ENCODE measurements around the gene LPCAT3.
A peak's percentile ranks its signal among the peaks of the same experiment; 100 is the strongest.
"Not testable (repeated sequence)": the region's sequence is repeated elsewhere in the genome, so short reads cannot be mapped to it uniquely, and the experiment has no call there.

LPCAT3 gene

DNA sequence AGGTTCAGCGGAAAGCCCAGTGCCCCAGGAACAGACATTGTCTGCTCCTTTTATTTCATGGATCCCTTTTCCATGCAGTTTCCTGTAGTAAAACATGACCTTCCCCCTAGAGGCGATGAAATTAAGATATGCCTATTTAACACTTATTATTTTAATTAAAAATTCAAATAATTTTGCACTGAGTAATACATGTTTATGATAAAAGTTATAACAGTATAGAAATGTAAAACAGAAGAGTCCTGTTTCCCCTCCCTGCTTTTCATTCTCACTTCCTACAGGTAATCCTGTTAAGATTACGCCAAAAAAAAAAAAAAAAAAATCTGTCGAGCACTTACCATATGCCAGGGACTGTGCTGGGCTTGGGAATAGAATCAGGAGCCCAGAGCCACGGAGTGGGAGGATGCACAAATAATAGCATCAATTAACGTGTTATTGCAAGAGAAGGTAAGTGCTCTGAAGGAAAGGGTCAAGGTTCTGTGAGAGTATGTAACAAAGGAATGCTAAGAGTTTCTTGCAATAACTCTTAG lies 830 bp upstream of the LPCAT3 start:
- TF ChIP-seq, protein P1, sequence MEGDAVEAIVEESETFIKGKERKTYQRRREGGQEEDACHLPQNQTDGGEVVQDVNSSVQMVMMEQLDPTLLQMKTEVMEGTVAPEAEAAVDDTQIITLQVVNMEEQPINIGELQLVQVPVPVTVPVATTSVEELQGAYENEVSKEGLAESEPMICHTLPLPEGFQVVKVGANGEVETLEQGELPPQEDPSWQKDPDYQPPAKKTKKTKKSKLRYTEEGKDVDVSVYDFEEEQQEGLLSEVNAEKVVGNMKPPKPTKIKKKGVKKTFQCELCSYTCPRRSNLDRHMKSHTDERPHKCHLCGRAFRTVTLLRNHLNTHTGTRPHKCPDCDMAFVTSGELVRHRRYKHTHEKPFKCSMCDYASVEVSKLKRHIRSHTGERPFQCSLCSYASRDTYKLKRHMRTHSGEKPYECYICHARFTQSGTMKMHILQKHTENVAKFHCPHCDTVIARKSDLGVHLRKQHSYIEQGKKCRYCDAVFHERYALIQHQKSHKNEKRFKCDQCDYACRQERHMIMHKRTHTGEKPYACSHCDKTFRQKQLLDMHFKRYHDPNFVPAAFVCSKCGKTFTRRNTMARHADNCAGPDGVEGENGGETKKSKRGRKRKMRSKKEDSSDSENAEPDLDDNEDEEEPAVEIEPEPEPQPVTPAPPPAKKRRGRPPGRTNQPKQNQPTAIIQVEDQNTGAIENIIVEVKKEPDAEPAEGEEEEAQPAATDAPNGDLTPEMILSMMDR (IDR thresholded peaks at IDR 0.05; ENCODE audit: low read length, missing control alignments): no peak
- H3K4me3 ChIP-seq (replicated peaks; ENCODE audit: low read depth, low read length): peak overlapping the region; percentile 90
- no peak for DNase-seq (ENCODE audit: low read depth)

DNA sequence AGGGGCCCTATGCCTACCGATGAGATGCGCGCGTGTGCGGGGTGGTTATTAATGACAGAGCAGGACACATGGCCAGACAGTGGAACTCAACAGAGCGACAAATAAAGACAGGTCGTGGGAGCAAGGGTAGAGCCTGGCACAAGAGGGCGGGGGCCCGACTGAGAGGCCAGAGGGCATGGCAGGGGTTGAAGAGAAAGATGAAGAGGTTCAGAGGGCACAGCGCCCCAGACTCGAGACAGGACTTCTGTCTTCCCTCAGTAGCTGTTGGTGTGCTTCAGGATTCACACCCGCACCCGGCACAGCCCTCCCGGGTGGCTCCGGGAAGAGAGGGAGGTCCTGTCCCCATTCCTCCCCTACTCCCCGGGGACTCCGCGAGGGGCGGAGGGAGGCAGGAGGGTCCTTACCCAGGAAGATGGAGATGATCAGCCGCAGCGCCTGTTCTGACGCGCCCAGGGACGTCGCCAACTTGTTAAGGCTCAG lies 366 bp downstream of the LPCAT3 start:
- TF ChIP-seq, protein P1 (IDR thresholded peaks at IDR 0.05; ENCODE audit: low read length, missing control alignments): no peak
- peak overlapping the region; percentile 90 for H3K4me3 ChIP-seq (replicated peaks; ENCODE audit: low read depth, low read length)

DNA sequence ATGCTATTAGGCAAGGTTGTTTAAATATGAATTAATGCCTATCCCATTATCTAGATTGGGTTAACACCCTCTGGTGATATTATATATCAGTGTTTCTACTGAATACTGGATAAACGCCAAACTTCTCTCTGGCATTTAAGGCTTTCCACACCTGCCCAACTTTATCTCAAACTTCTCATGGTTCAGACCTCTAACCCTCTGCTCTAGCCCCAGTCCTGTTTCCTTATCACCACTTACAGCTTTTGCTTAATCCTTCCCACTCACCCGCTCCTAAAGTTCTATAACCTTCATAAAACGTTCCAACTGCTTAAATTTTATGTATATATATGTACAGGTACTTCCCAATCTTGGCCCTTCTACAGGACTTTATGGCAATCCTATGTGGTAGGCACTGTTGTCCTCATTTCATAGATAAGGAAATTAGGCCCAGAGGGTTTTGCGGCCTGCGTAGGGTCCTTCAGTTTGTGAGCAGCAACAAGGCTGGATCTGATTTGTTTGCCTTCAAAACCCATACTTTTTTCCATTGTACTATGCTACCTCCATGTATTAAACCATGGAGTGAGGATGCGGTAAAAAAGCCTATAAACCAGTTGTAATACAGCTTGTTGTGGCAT lies 1.2 kb downstream of the LPCAT3 start:
- peak overlapping the region; percentile 90 for H3K4me3 ChIP-seq (replicated peaks; ENCODE audit: low read depth, low read length)
- no peak for DNase-seq (ENCODE audit: low read depth)
- TF ChIP-seq, protein P1 (IDR thresholded peaks at IDR 0.05; ENCODE audit: low read length, missing control alignments): no peak

More for the DNA sequence above, 366 bp downstream of the LPCAT3 start:
- no peak for DNase-seq (ENCODE audit: low read depth)

DNA sequence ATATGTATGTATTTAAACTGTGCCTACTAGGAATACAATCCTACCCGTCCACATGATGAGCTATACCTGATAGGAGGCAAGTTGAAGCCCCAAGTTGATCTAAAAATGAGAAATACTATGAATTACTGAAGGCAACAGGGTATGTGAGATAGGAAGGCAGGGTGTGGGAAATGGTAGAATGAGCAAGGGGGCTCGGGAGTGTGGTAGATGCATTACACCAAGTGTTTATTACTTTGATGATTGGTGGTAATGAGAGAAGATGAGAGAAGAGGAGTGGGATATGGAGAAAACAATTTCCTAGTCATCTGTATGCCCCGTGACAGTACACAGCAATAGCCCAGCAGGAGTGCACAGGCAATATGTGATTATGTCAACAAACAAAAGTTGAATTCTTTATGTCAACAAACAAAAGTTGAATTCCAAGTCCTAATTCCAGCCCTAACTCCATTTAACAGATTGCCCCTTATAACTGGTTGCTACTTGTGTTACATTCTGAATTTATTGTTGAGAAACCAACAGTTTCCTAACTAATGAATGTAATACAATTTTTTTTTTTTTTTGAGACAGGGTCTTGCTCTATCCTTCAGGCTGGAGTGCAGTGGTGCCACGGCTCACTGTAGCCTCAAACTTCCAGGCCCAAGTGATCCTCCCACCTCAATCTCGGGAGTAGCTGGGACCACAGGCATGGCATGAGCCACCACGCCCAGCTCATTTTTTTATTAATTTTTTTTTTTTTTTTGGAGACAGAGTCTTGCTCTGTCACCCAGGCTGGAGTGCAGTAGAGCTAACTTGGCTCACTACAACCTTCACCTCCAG lies 2.5 kb downstream of the LPCAT3 start:
- TF ChIP-seq, protein P1 (IDR thresholded peaks at IDR 0.05; ENCODE audit: low read length, missing control alignments): no peak
- no peak overlapping the region for H3K4me3 ChIP-seq (replicated peaks; ENCODE audit: low read depth, low read length)
- no peak for DNase-seq (ENCODE audit: low read depth)

DNA sequence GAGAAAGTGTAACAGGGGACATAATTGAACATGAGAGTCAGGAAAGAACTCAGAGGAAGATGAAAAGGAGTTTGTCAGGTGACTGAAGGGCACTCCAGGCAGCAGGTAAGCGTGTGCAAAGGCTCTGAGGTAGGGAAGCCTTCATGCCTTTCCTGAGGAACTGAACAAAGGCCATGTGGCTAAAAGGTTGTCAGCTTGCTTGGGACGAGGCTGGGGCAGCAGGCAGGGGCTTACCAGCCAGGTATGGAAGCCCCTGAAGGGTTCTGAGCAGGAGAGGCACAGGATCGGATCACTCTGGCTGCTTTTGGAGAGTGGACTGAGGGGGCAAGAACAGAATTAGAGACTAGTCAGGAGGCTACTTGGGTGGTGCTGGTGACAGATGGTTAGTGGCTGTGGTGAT lies 5.2 kb downstream of the LPCAT3 start:
- TF ChIP-seq, protein P1 (IDR thresholded peaks at IDR 0.05; ENCODE audit: low read length, missing control alignments): no peak
- no peak overlapping the region for H3K4me3 ChIP-seq (replicated peaks; ENCODE audit: low read depth, low read length)
- no peak for DNase-seq (ENCODE audit: low read depth)

DNA sequence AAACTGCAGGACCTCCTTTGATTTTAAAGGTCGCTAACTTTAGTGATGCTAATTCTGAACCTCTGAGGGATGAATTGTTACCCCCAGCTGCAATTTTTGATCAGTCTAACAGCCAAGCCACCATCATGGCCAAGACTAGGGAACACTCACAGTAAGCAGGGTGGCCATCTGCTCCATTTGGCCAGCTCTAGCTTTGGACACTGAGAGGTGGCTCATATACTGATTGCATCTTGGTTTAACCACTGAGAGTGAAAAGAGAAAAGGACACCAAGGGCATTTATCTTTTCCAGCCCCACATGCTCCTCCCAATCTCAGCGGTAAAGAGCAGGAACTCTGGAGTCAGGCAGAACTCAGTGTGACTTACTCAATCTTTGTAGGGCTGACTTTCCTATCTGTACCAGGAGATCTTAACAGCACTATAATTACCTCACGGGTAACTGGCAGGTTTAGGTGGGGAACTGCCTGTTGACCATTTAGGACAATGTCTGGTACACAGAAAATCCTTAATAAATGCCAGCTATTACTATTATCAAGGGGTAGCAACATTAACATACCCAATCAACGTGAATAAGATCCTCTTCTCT lies 6.2 kb downstream of the LPCAT3 start:
- TF ChIP-seq, protein P1 (IDR thresholded peaks at IDR 0.05; ENCODE audit: low read length, missing control alignments): no peak
- H3K4me3 ChIP-seq (replicated peaks; ENCODE audit: low read depth, low read length): no peak overlapping the region

DNA sequence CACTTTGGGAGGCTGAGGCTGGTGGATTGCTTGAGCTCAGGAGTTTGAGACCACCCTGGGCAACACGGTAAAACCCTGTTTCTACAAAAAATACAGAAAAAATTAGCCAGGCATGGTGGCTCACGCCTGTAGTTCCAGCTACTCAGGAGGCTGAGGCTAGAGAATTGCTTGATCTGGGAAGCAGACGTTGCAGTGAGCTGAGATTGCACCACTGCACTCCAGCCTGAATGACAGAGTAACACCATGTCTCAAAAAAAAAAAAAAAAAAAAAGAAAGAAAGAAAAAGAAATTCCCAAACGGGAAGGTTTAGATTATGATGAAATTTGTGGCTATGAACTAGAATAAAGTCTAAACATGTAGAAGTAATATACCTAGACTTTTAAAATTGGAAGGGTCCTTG lies 6.9 kb downstream of the LPCAT3 start:
- not testable (repeated sequence) for H3K4me3 ChIP-seq (replicated peaks; ENCODE audit: low read depth, low read length); DNase-seq (ENCODE audit: low read depth)

More for the DNA sequence above, 6.2 kb downstream of the LPCAT3 start:
- DNase-seq (ENCODE audit: low read depth): no peak
